Dermis microvascular lymphatic vessel endothelial cell (primary cell): Measurements from ENCODE around the gene NELFCD. TPM values are rescaled to one million over a fixed set of nuclear protein-coding genes. Genes with fewer than 3 reads are reported as not detected.
A peak's percentile ranks its signal among the peaks of the same experiment; 100 is the strongest.
"Not testable (repeated sequence)": the region's sequence is repeated elsewhere in the genome, so short reads cannot be mapped to it uniquely, and the experiment has no call there.

Experiments
- DNase-seq, 2 donors: peaks; one replicate each; pipeline versions ENCODE4 v3.0.0 to v3.0.0-alpha.2; 2010; ENCODE audit warnings: low read depth in 2 of 2
- total RNA-seq: library from RNA; depleted of rRNA; stranded (reverse); fragments of >200 nt; gene quantifications from 2 replicates; pipeline ENCODE4 v1.2.1, GENCODE V29; 2014

NELFCD gene
- total RNA-seq, 1 donor from 2014 or later = 51.3 TPM

GRCh38 chr20:58971429-58971828, 9.6 kb upstream of the NELFCD start:
- DNase-seq = no peak

GRCh38 chr20:58973179-58973578, 7.9 kb upstream of the NELFCD start:
- no peak for DNase-seq

GRCh38 chr20:58973866-58974265, 7.2 kb upstream of the NELFCD start:
- DNase-seq = no peak

GRCh38 chr20:58975353-58975752, 5.7 kb upstream of the NELFCD start:
- no peak for DNase-seq

GRCh38 chr20:58976061-58976730, 4.9 kb upstream of the NELFCD start:
- DNase-seq = no peak

GRCh38 chr20:58978351-58979190, 2.5 kb upstream of the NELFCD start:
- DNase-seq = no peak

- DNase-seq = peak in 1 of 2 donors; percentile 14
Measured at GRCh38 chr20:58981628-58982364, 740 bp downstream of the NELFCD start.

GRCh38 chr20:58982406-58983114, 1.5 kb downstream of the NELFCD start:
- DNase-seq = no peak

GRCh38 chr20:58983115-58983468, 2.0 kb downstream of the NELFCD start:
- DNase-seq = not testable (repeated sequence)

GRCh38 chr20:58984691-58985090, 3.6 kb downstream of the NELFCD start:
- DNase-seq = no peak

GRCh38 chr20:58985656-58986055, 4.6 kb downstream of the NELFCD start:
- DNase-seq = no peak

GRCh38 chr20:58986286-58986967, 5.4 kb downstream of the NELFCD start:
- no peak for DNase-seq

- no peak for DNase-seq
Measured at GRCh38 chr20:58986968-58987517, 6.0 kb downstream of the NELFCD start.

- DNase-seq = no peak
Measured at GRCh38 chr20:58987790-58988564, 6.9 kb downstream of the NELFCD start.

- no peak for DNase-seq
Measured at GRCh38 chr20:58988565-58988882, 7.5 kb downstream of the NELFCD start.

GRCh38 chr20:58989196-58989595, 8.1 kb downstream of the NELFCD start:
- no peak for DNase-seq

- no peak for DNase-seq
Measured at GRCh38 chr20:58990651-58991445, 9.8 kb downstream of the NELFCD start.

GRCh38 chr20:58991715-58992114, 10.7 kb downstream of the NELFCD start:
- DNase-seq = no peak

- DNase-seq = no peak
Measured at GRCh38 chr20:58992911-58993310, 11.9 kb downstream of the NELFCD start.
